Stimulated activated CD8-positive, alpha-beta memory T cell treated with anti-CD3 and anti-CD28 coated beads, Interleukin-7, amount 100 ng/mL, for 1 hour (primary cell): ENCODE measurements around the gene ZBTB1.

Source experiments
- DNase-seq, 2 donors: peaks; one replicate each; pipeline ENCODE4 v3.0.0-alpha.2; 2020; ENCODE audit warnings: low read depth in 2 of 2

Gene ZBTB1

GRCh38 chr14:64572386-64573104 is 68.0 kb downstream of the ZBTB1 start:
- no peak for DNase-seq

- no peak for DNase-seq
Measured at GRCh38 chr14:64573109-64573508, 68.5 kb downstream of the ZBTB1 start.
